HUES6 (cell line): ENCODE results near the gene PHYHIPL.
"Not testable (repeated sequence)": the region's sequence is repeated elsewhere in the genome, so short reads cannot be mapped to it uniquely, and the experiment has no call there.

Experiments
- H3K27ac ChIP-seq: 2 replicates; pipeline ENCODE4 v1.7.0; 2013; ENCODE audit warnings: low read depth, mild to moderate bottlenecking, low read length, inconsistent platforms
- H3K27me3 ChIP-seq: 2 replicates; pipeline ENCODE4 v1.6.1; 2013; ENCODE audit warnings: low read length; ENCODE audit not compliant: control insufficient read depth, insufficient read depth
- H3K36me3 ChIP-seq: 2 replicates; pipeline ENCODE4 v1.6.1; 2013; ENCODE audit warnings: low read length; ENCODE audit not compliant: control insufficient read depth, insufficient read depth
- H3K4me1 ChIP-seq: 2 replicates; pipeline ENCODE4 v1.6.1; 2013; ENCODE audit warnings: low read length; ENCODE audit not compliant: control insufficient read depth, insufficient read depth
- H3K4me3 ChIP-seq: 2 replicates; pipeline ENCODE4 v1.5.1; 2013; ENCODE audit warnings: low read depth, low read length
- H3K9ac ChIP-seq: one replicate; pipeline ENCODE4 v1.6.1; 2013; ENCODE audit warnings: mild to moderate bottlenecking, low read length
- H3K9me3 ChIP-seq: 2 replicates; pipeline ENCODE4 v1.6.1; 2013; ENCODE audit warnings: low read depth, low read length; ENCODE audit not compliant: control insufficient read depth, insufficient read depth

Gene PHYHIPL

GRCh38 chr10:59236064-59236697 is 59.7 kb downstream of the PHYHIPL start:
- Histone ChIP-seq H3K4me1 (no peaks in the 10 kb centered on the region), H3K9me3 (no peaks in the 10 kb centered on the region), H3K27ac (no peak overlapping the region), H3K36me3 (no peaks in the 10 kb centered on the region), H3K27me3 (no peaks in the 10 kb centered on the region), H3K4me3 (no peak overlapping the region), H3K9ac (no peak overlapping the region)

GRCh38 chr10:59237775-59238174 is 61.3 kb downstream of the PHYHIPL start:
- Histone ChIP-seq H3K9me3 (no peaks in the 10 kb centered on the region), H3K4me3 (no peak overlapping the region), H3K9ac (no peak overlapping the region), H3K27ac (no peak overlapping the region), H3K4me1 (no peaks in the 10 kb centered on the region), H3K27me3 (no peaks in the 10 kb centered on the region), H3K36me3 (no peaks in the 10 kb centered on the region)

- H3K36me3 ChIP-seq, H3K4me1 ChIP-seq, H3K4me3 ChIP-seq, H3K9ac ChIP-seq, H3K27ac ChIP-seq, H3K27me3 ChIP-seq, H3K9me3 ChIP-seq: not testable (repeated sequence)
Measured at GRCh38 chr10:59239108-59239507, 62.7 kb downstream of the PHYHIPL start.

- no peak overlapping the region for H3K27ac ChIP-seq
- H3K4me1 ChIP-seq: no peaks in the 10 kb centered on the region
- H3K27me3 ChIP-seq: no peaks in the 10 kb centered on the region
- no peak overlapping the region for H3K9ac ChIP-seq
- no peaks in the 10 kb centered on the region for H3K9me3 ChIP-seq
- no peaks in the 10 kb centered on the region for H3K36me3 ChIP-seq
- no peak overlapping the region for H3K4me3 ChIP-seq
Measured at GRCh38 chr10:59240582-59241183, 64.2 kb downstream of the PHYHIPL start.

GRCh38 chr10:59242057-59242456 is 65.6 kb downstream of the PHYHIPL start:
- Histone ChIP-seq H3K27me3 (no peaks in the 10 kb centered on the region), H3K9me3 (no peaks in the 10 kb centered on the region), H3K9ac (no peak overlapping the region), H3K36me3 (no peaks in the 10 kb centered on the region), H3K27ac (no peak overlapping the region), H3K4me1 (no peaks in the 10 kb centered on the region), H3K4me3 (no peak overlapping the region)

GRCh38 chr10:59242991-59243390 is 66.5 kb downstream of the PHYHIPL start:
- Histone ChIP-seq H3K9ac (no peak overlapping the region), H3K27ac (no peak overlapping the region), H3K4me3 (no peak overlapping the region), H3K9me3 (no peaks in the 10 kb centered on the region), H3K27me3 (no peaks in the 10 kb centered on the region), H3K36me3 (no peaks in the 10 kb centered on the region), H3K4me1 (no peaks in the 10 kb centered on the region)

- no peak overlapping the region for H3K9ac ChIP-seq
- no peak overlapping the region for H3K4me3 ChIP-seq
- no peak overlapping the region for H3K27ac ChIP-seq
- H3K36me3 ChIP-seq: no peaks in the 10 kb centered on the region
- no peaks in the 10 kb centered on the region for H3K4me1 ChIP-seq
- H3K27me3 ChIP-seq: no peaks in the 10 kb centered on the region
- no peaks in the 10 kb centered on the region for H3K9me3 ChIP-seq
Measured at GRCh38 chr10:59243611-59244195, 67.3 kb downstream of the PHYHIPL start.

- Histone ChIP-seq H3K4me3 (no peak overlapping the region), H3K4me1 (no peaks in the 10 kb centered on the region), H3K9ac (no peak overlapping the region), H3K9me3 (no peaks in the 10 kb centered on the region), H3K27me3 (no peaks in the 10 kb centered on the region), H3K27ac (no peak overlapping the region), H3K36me3 (no peaks in the 10 kb centered on the region)
Measured at GRCh38 chr10:59244871-59245270, 68.4 kb downstream of the PHYHIPL start.

- H3K27ac ChIP-seq: no peak overlapping the region
- H3K36me3 ChIP-seq: no peaks in the 10 kb centered on the region
- no peak overlapping the region for H3K4me3 ChIP-seq
- no peak overlapping the region for H3K9ac ChIP-seq
- H3K27me3 ChIP-seq: no peaks in the 10 kb centered on the region
- no peaks in the 10 kb centered on the region for H3K9me3 ChIP-seq
- no peaks in the 10 kb centered on the region for H3K4me1 ChIP-seq
Measured at GRCh38 chr10:59245686-59246085, 69.2 kb downstream of the PHYHIPL start.

- H3K27ac ChIP-seq: no peak overlapping the region
- H3K27me3 ChIP-seq: no peaks in the 10 kb centered on the region
- H3K9ac ChIP-seq: no peak overlapping the region
- H3K36me3 ChIP-seq: no peaks in the 10 kb centered on the region
- H3K9me3 ChIP-seq: no peaks in the 10 kb centered on the region
- no peaks in the 10 kb centered on the region for H3K4me1 ChIP-seq
- H3K4me3 ChIP-seq: no peak overlapping the region
Measured at GRCh38 chr10:59252491-59252890, 76.0 kb downstream of the PHYHIPL start.

- H3K4me1 ChIP-seq: no peaks in the 10 kb centered on the region
- H3K27ac ChIP-seq: no peak overlapping the region
- H3K27me3 ChIP-seq: no peaks in the 10 kb centered on the region
- H3K9me3 ChIP-seq: no peaks in the 10 kb centered on the region
- no peak overlapping the region for H3K9ac ChIP-seq
- no peaks in the 10 kb centered on the region for H3K36me3 ChIP-seq
- no peak overlapping the region for H3K4me3 ChIP-seq
Measured at GRCh38 chr10:59255463-59255862, 79.0 kb downstream of the PHYHIPL start.
